GM18517 (cell line): Measurements from ENCODE around the gene KCNJ10.
"Not testable (repeated sequence)": the region's sequence is repeated elsewhere in the genome, so short reads cannot be mapped to it uniquely, and the experiment has no call there.

ENCODE experiments used
- ATAC-seq: cut with Tn5 transposase; IDR thresholded peaks from one replicate; pipeline ENCODE4 v1.9.1; 2021; ENCODE audit warnings: mild to moderate bottlenecking, moderate library complexity; ENCODE audit not compliant: unreplicated experiment

KCNJ10 gene

GRCh38 chr1:160062230-160062532 lies 7.8 kb downstream of the KCNJ10 start:
- ATAC-seq: no peak

GRCh38 chr1:160061369-160062229 lies 8.4 kb downstream of the KCNJ10 start:
- no peak for ATAC-seq

- no peak for ATAC-seq
Observed at GRCh38 chr1:160058087-160058486, 11.9 kb downstream of the KCNJ10 start.

- no peak for ATAC-seq
Observed at GRCh38 chr1:160056648-160057169, 13.3 kb downstream of the KCNJ10 start.

GRCh38 chr1:160053548-160054365 lies 16.2 kb downstream of the KCNJ10 start:
- ATAC-seq: no peak

- no peak for ATAC-seq
Observed at GRCh38 chr1:160052936-160053335, 17.0 kb downstream of the KCNJ10 start.

GRCh38 chr1:160050619-160051018 lies 19.3 kb downstream of the KCNJ10 start:
- no peak for ATAC-seq

- not testable (repeated sequence) for ATAC-seq
Observed at GRCh38 chr1:160050182-160050581, 19.8 kb downstream of the KCNJ10 start.

GRCh38 chr1:160049101-160049500 lies 20.9 kb downstream of the KCNJ10 start:
- no peak for ATAC-seq

- ATAC-seq: no peak
Observed at GRCh38 chr1:160048335-160048734, 21.6 kb downstream of the KCNJ10 start.

GRCh38 chr1:160047111-160047991 lies 22.6 kb downstream of the KCNJ10 start:
- peak; percentile 31 for ATAC-seq

GRCh38 chr1:160046494-160047110 lies 23.4 kb downstream of the KCNJ10 start:
- peak; percentile 78 for ATAC-seq

- no peak for ATAC-seq
Observed at GRCh38 chr1:160045653-160046052, 24.3 kb downstream of the KCNJ10 start.

- ATAC-seq: no peak
Observed at GRCh38 chr1:160043543-160043942, 26.4 kb downstream of the KCNJ10 start.

- no peak for ATAC-seq
Observed at GRCh38 chr1:160040476-160040875, 29.5 kb downstream of the KCNJ10 start.

- peak; percentile 8 for ATAC-seq
Observed at GRCh38 chr1:160032165-160032820, 37.7 kb downstream of the KCNJ10 start.

GRCh38 chr1:160031365-160032164 lies 38.4 kb downstream of the KCNJ10 start, which contains the start of gene PIGM:
PIGM (minus strand) TSS chr1:160031990; CDS start chr1:160031739, 251 bp downstream.
- peak; percentile 88 for ATAC-seq

- ATAC-seq: no peak
Observed at GRCh38 chr1:160030657-160031364, 39.1 kb downstream of the KCNJ10 start.
